ENCODE data around the gene BTBD9. TPM values are rescaled to one million over a fixed set of nuclear protein-coding genes. Genes with fewer than 3 reads are reported as not detected.

Gene BTBD9
- total and polyA plus RNA-seq, 2 of the 13 experiments (the other 11 are each of a cell fraction or from before 2014, with no cell fraction given) = 1.2 to 3.0 TPM

- ChIA-PET POLR2A (no interaction called here), CTCF (ENCODE audit: low intra/inter-chr PET ratio, low total read pairs) (no interaction called here)
- H3K4me3 ChIP-seq (replicated peaks in 1 of 3; ENCODE audit: insufficient read depth in 1 of 3, low read depth in 2 of 3, low read length in 3 of 3) = no peak overlapping the region
- intact Hi-C loops (cut with micrococcal nuclease; ENCODE audit: unreplicated experiment) = no loop called here
- ATAC-seq (no peak), DNase-seq (ENCODE audit: low spot score) (no peak), FAIRE-seq (no peak)
- H3K27ac ChIP-seq (ENCODE audit: extremely low read length, insufficient read depth, low read length) = no peak overlapping the region
- TF ChIP-seq SKI (IDR thresholded peaks at IDR 0.05; ENCODE audit: partially characterized antibody) (no peak), TEAD3 (CRISPR knock-in tag; optimal IDR thresholded peaks at IDR 0.05; ENCODE audit: borderline replicate concordance) (no peak), ZFP36L2 (CRISPR knock-in tag; IDR thresholded peaks at IDR 0.05) (no peak), ZNF878 (CRISPR knock-in tag; IDR thresholded peaks at IDR 0.05) (no peak), ISL2 (CRISPR knock-in tag; IDR thresholded peaks at IDR 0.05) (no peak), ZNF326 (CRISPR knock-in tag; IDR thresholded peaks at IDR 0.05; ENCODE audit: borderline replicate concordance) (no peak), SP1 (IDR thresholded peaks at IDR 0.05) (no peak), SP1 (CRISPR knock-in tag; IDR thresholded peaks at IDR 0.05) (no peak), MEF2D (CRISPR knock-in tag; IDR thresholded peaks at IDR 0.05) (no peak), ZNF674 (CRISPR knock-in tag; IDR thresholded peaks at IDR 0.05; ENCODE audit: low read depth) (no peak), TBP (CRISPR knock-in tag; IDR thresholded peaks at IDR 0.05) (no peak), SNAPC4 (CRISPR knock-in tag; IDR thresholded peaks at IDR 0.05) (no peak), ELF3 (CRISPR knock-in tag; IDR thresholded peaks at IDR 0.05) (no peak), U2AF1 (optimal IDR thresholded peaks at IDR 0.05; ENCODE audit: low read depth, low read length) (no peak), EP300 (IDR thresholded peaks at IDR 0.05; ENCODE audit: low read depth in 2 of 2, low read length in 2 of 2) (no peak), EP300 (CRISPR knock-in tag; IDR thresholded peaks at IDR 0.05; ENCODE audit: borderline replicate concordance) (no peak), ZSCAN30 (CRISPR knock-in tag; IDR thresholded peaks at IDR 0.05) (no peak), ZNF891 (CRISPR knock-in tag; IDR thresholded peaks at IDR 0.05) (no peak), ZFP37 (CRISPR knock-in tag; IDR thresholded peaks at IDR 0.05; ENCODE audit: borderline replicate concordance) (no peak), IRF9 (CRISPR knock-in tag; IDR thresholded peaks at IDR 0.05; ENCODE audit: borderline replicate concordance) (no peak)
- H3K9me3 ChIP-seq (ENCODE audit: low read length) = no peaks in the 10 kb centered on the region
- 95% methylated on average over 6 of the region's 6 CpGs for WGBS (ENCODE audit: low lambda C conversion rate)
- no peaks in the 10 kb centered on the region for H4K20me1 ChIP-seq (ENCODE audit: insufficient read depth, low read length)
- H3K4me1 ChIP-seq (ENCODE audit: insufficient read depth, low read length) = peaks cover 6% of the 10 kb centered on the region
- H3K79me2 ChIP-seq (ENCODE audit: insufficient read depth, low read length) = no peaks in the 10 kb centered on the region
- H3K4me2 ChIP-seq (ENCODE audit: low read depth, low read length) = no peak overlapping the region
- no peak overlapping the region for H2AFZ ChIP-seq (ENCODE audit: low read length)
- no peaks in the 10 kb centered on the region for H3K36me3 ChIP-seq (replicated peaks in 1 of 2; ENCODE audit: control insufficient read depth in 1 of 2, insufficient read depth in 2 of 2, low read length in 2 of 2)
- H3K27me3 ChIP-seq (ENCODE audit: control insufficient read depth in 1 of 2, insufficient read depth in 2 of 2, low read length in 2 of 2) = no peaks in the 10 kb centered on the region
- in situ Hi-C loops (cut with HindIII; ENCODE audit: extremely low pct_ligation_motif_present, low pct_unique_long_range_greater_than_20kb) = no loop called here
- no TSS peak for BruUV-seq (replicated peaks)
- H3K9ac ChIP-seq (ENCODE audit: insufficient read depth, low read depth, low read length) = no peak overlapping the region
These were observed 52.7 kb downstream of the BTBD9 start for GRCh38 chr6:38586992-38587391.
